Esophagus squamous epithelium (tissue), 4 donors: ENCODE data around the gene COL8A2.

Source experiments
- CTCF ChIP-seq, 6 experiments: fragments of 450-650 bp in 4 of 6; fragments of 200-600 bp in 2 of 6; sonication (generic) in 2 of 6; IDR thresholded peaks; one replicate each; pipeline ENCODE4 v1.5.1; 2016 to 2019; ENCODE audit warnings: antibody characterized with exemption in 6 of 6, mild to moderate bottlenecking in 4 of 6, moderate library complexity in 4 of 6
- POLR2A ChIP-seq, 4 donors: fragments of 450-650 bp; IDR thresholded peaks; one replicate each; pipeline ENCODE4 v1.6.1; 2017; ENCODE audit warnings: antibody characterized with exemption in 4 of 4, mild to moderate bottlenecking in 4 of 4, moderate library complexity in 3 of 4

- no peak for TF ChIP-seq POLR2A (IDR thresholded peaks at IDR 0.05)
- no peak for TF ChIP-seq CTCF (IDR thresholded peaks at IDR 0.05)
These were observed 19.4 kb upstream of the COL8A2 start for GRCh38 chr1:36144413-36144812.
